ENCODE data around the gene ZC2HC1B. TPM values are rescaled to one million over a fixed set of nuclear protein-coding genes. Genes with fewer than 3 reads are reported as not detected.

Gene ZC2HC1B
- total and polyA plus RNA-seq, 2 donors (not counting 1 experiment from before 2014, with no cell fraction given) = not detected

DNA sequence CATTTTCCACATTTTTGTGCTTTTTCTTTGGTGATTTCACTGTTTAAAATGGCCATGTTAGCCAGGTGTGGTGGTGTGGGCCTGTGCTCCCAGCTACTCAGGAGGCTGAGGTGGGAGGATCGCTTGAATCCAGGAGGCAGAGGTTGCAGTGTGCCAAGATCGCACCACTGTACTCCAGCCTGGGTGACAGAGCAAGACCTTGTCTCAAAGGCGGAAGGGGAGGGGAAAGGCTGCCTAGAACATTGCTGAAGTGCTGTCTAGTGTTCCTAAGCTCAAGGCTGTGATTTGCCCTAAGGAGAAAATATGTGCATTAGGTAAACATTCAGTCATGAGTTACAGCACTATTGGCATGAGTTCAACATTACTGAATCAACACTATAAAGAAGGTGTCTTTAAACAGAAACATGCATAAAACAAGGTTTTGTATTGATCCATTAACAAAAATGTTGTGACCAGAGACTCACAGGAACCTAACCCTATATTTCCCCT is 14.0 kb downstream of the ZC2HC1B start:
- H2AFZ ChIP-seq (ENCODE audit: low read length) = no peak overlapping the region
- H3K4me2 ChIP-seq (ENCODE audit: extremely low read depth, insufficient read depth, low read length) = no peak overlapping the region
- H3K9me3 ChIP-seq (ENCODE audit: control insufficient read depth, insufficient read depth, low read depth, low read length) = no peaks in the 10 kb centered on the region
- DNase-seq (ENCODE audit: low read depth in 2 of 2) = no peak
- no peaks in the 10 kb centered on the region for H4K20me1 ChIP-seq (ENCODE audit: control insufficient read depth, extremely low read depth, insufficient read depth, low read length)
- H3K27ac ChIP-seq (ENCODE audit: insufficient read depth, low read length) = no peak overlapping the region
- no peak for TF ChIP-seq EZH2 (IDR thresholded peaks at IDR 0.05; ENCODE audit: low read length, missing control alignments)
- TF ChIP-seq, protein P1, sequence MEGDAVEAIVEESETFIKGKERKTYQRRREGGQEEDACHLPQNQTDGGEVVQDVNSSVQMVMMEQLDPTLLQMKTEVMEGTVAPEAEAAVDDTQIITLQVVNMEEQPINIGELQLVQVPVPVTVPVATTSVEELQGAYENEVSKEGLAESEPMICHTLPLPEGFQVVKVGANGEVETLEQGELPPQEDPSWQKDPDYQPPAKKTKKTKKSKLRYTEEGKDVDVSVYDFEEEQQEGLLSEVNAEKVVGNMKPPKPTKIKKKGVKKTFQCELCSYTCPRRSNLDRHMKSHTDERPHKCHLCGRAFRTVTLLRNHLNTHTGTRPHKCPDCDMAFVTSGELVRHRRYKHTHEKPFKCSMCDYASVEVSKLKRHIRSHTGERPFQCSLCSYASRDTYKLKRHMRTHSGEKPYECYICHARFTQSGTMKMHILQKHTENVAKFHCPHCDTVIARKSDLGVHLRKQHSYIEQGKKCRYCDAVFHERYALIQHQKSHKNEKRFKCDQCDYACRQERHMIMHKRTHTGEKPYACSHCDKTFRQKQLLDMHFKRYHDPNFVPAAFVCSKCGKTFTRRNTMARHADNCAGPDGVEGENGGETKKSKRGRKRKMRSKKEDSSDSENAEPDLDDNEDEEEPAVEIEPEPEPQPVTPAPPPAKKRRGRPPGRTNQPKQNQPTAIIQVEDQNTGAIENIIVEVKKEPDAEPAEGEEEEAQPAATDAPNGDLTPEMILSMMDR (conservative IDR thresholded peaks at IDR 0.05 in 1 of 2, IDR thresholded peaks at IDR 0.05 in 1 of 2; ENCODE audit: low read depth in 1 of 2, low read length in 2 of 2) = no peak
- H3K79me2 ChIP-seq (ENCODE audit: control insufficient read depth, insufficient read depth, low read length) = no peaks in the 10 kb centered on the region
- H3K4me3 ChIP-seq (replicated peaks in 1 of 4; ENCODE audit: control extremely low read depth in 1 of 4, insufficient read depth in 1 of 4, low read depth in 3 of 4, low read length in 4 of 4) = no peak overlapping the region
- no peak overlapping the region for H3K9ac ChIP-seq (ENCODE audit: insufficient read depth, low read length)
- no peaks in the 10 kb centered on the region for H3K4me1 ChIP-seq (ENCODE audit: control insufficient read depth, extremely low read depth, insufficient read depth, low read length)
- no peaks in the 10 kb centered on the region for H3K36me3 ChIP-seq (ENCODE audit: control insufficient read depth, insufficient read depth, low read length)
- no peaks in the 10 kb centered on the region for H3K27me3 ChIP-seq (ENCODE audit: control insufficient read depth, insufficient read depth, low read length)

DNA sequence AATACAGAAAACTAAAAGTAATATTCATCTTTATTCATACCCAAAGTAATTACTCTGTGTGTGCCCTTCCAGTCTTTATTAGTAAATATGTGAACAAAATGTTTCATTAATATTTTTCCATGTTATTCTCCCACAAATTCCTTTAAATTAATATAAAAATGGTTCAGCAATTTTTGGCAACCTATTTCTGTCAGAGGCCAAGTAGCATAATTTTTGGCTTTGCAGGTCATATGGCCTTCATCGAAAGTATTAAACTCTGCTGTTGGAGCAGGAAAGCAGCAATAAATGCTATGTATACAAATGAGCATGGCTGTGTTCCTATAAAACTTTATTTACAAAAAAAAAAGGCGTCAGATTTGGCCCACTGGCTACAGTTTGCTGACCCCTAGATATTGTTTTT is 16.1 kb downstream of the ZC2HC1B start:
- H4K20me1 ChIP-seq (ENCODE audit: control insufficient read depth, extremely low read depth, insufficient read depth, low read length) = no peaks in the 10 kb centered on the region
- TF ChIP-seq, protein P1 (conservative IDR thresholded peaks at IDR 0.05 in 1 of 2, IDR thresholded peaks at IDR 0.05 in 1 of 2; ENCODE audit: low read depth in 1 of 2, low read length in 2 of 2) = no peak
- no peak for TF ChIP-seq EZH2 (IDR thresholded peaks at IDR 0.05; ENCODE audit: low read length, missing control alignments)

DNA sequence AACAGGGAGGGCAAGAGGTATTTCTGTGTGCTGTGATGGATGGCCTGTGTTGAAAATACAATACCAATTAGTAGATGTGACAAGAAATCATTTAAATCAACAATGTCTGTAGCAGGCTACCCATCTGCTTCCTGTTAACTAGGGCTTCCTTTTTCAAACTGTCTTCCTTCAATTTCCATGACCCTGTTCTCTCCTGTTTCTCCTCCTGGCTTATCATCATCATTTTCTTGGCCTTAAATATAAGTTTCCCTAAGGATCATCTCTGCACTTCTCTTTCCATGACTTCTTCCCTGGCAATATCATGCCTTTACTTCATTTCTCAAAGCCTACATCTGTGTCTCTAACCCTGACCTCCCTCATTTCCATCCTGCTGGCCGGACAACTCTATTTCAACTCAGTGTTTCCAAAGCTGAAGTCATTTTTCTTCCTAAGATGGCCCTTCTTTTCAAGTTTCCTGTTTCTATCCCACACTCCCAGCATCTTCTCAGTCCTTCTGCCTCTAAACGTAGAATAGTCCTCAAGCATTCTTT is 18.2 kb downstream of the ZC2HC1B start:
- H3K4me1 ChIP-seq (ENCODE audit: control insufficient read depth, extremely low read depth, insufficient read depth, low read length) = no peaks in the 10 kb centered on the region
- no peak overlapping the region for H3K4me2 ChIP-seq (ENCODE audit: extremely low read depth, insufficient read depth, low read length)
- no peaks in the 10 kb centered on the region for H3K9me3 ChIP-seq (ENCODE audit: control insufficient read depth, insufficient read depth, low read depth, low read length)
- no peaks in the 10 kb centered on the region for H3K27me3 ChIP-seq (ENCODE audit: control insufficient read depth, insufficient read depth, low read length)
- DNase-seq (ENCODE audit: low read depth in 2 of 2) = no peak
- no peak overlapping the region for H3K9ac ChIP-seq (ENCODE audit: insufficient read depth, low read length)
- H3K27ac ChIP-seq (ENCODE audit: insufficient read depth, low read length) = no peak overlapping the region
- no peaks in the 10 kb centered on the region for H3K79me2 ChIP-seq (ENCODE audit: control insufficient read depth, insufficient read depth, low read length)
- H3K4me3 ChIP-seq (replicated peaks in 1 of 4; ENCODE audit: control extremely low read depth in 1 of 4, insufficient read depth in 1 of 4, low read depth in 3 of 4, low read length in 4 of 4) = no peak overlapping the region
- no peaks in the 10 kb centered on the region for H4K20me1 ChIP-seq (ENCODE audit: control insufficient read depth, extremely low read depth, insufficient read depth, low read length)
- TF ChIP-seq, protein P1 (conservative IDR thresholded peaks at IDR 0.05 in 1 of 2, IDR thresholded peaks at IDR 0.05 in 1 of 2; ENCODE audit: low read depth in 1 of 2, low read length in 2 of 2) = no peak
- TF ChIP-seq EZH2 (IDR thresholded peaks at IDR 0.05; ENCODE audit: low read length, missing control alignments) = no peak
- no peak overlapping the region for H2AFZ ChIP-seq (ENCODE audit: low read length)
- H3K36me3 ChIP-seq (ENCODE audit: control insufficient read depth, insufficient read depth, low read length) = no peaks in the 10 kb centered on the region

More for the DNA sequence above, 16.1 kb downstream of the ZC2HC1B start:
- no peak overlapping the region for H3K4me2 ChIP-seq (ENCODE audit: extremely low read depth, insufficient read depth, low read length)
- no peaks in the 10 kb centered on the region for H3K9me3 ChIP-seq (ENCODE audit: control insufficient read depth, insufficient read depth, low read depth, low read length)
- no peak overlapping the region for H2AFZ ChIP-seq (ENCODE audit: low read length)
- no peaks in the 10 kb centered on the region for H3K79me2 ChIP-seq (ENCODE audit: control insufficient read depth, insufficient read depth, low read length)
- no peaks in the 10 kb centered on the region for H3K36me3 ChIP-seq (ENCODE audit: control insufficient read depth, insufficient read depth, low read length)
- no peaks in the 10 kb centered on the region for H3K4me1 ChIP-seq (ENCODE audit: control insufficient read depth, extremely low read depth, insufficient read depth, low read length)
- DNase-seq (ENCODE audit: low read depth in 2 of 2) = no peak
- no peak overlapping the region for H3K27ac ChIP-seq (ENCODE audit: insufficient read depth, low read length)
- H3K4me3 ChIP-seq (replicated peaks in 1 of 4; ENCODE audit: control extremely low read depth in 1 of 4, insufficient read depth in 1 of 4, low read depth in 3 of 4, low read length in 4 of 4) = no peak overlapping the region
- no peak overlapping the region for H3K9ac ChIP-seq (ENCODE audit: insufficient read depth, low read length)
- no peaks in the 10 kb centered on the region for H3K27me3 ChIP-seq (ENCODE audit: control insufficient read depth, insufficient read depth, low read length)
